ENCODE data around the gene CAMKK1. TPM values are rescaled to one million over a fixed set of nuclear protein-coding genes. Genes with fewer than 3 reads are reported as not detected.

The CAMKK1 gene
- total and polyA plus RNA-seq, 7 donors: 0.91 to 2.3 (median 1.5) TPM

DNA sequence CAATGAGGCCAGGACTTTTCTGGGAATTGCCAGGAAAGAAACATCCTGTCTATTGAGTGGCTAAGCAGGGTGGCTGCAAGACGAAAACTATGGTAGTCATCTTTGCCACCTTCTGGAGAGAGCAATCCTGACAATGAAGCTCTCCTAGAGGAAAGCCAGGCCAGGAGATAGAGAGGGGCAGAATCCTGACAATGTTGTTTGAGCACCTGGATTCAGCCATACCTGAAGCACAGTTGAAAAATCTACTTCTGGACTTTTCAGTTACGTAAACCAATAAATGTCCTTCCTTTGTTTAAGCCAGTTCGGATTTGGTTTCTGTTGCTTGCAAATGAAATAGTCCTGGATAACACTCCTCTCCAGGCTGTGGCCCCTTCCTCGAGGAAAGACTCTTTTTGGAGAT lies 14.0 kb upstream of the CAMKK1 start:
- Histone ChIP-seq H3K36me3 (ENCODE audit: insufficient read depth in 1 of 2, low read depth in 1 of 2) (no peaks in the 10 kb centered on the region), H3K4me3 (no peak overlapping the region), H3K4me1 (no peaks in the 10 kb centered on the region), H3K27ac (no peak overlapping the region), H3K27me3 (ENCODE audit: insufficient read depth in 3 of 3, low read length in 2 of 3) (no peaks in the 10 kb centered on the region), H3K9me3 (no peaks in the 10 kb centered on the region)
- intact Hi-C loops (cut with DNase I): loop anchor here in 1 of 2 donors (10.0 kb wide), 1 partner anchor 172 kb away; no protein-coding TSS in a partner anchor
- TF ChIP-seq, protein P1, sequence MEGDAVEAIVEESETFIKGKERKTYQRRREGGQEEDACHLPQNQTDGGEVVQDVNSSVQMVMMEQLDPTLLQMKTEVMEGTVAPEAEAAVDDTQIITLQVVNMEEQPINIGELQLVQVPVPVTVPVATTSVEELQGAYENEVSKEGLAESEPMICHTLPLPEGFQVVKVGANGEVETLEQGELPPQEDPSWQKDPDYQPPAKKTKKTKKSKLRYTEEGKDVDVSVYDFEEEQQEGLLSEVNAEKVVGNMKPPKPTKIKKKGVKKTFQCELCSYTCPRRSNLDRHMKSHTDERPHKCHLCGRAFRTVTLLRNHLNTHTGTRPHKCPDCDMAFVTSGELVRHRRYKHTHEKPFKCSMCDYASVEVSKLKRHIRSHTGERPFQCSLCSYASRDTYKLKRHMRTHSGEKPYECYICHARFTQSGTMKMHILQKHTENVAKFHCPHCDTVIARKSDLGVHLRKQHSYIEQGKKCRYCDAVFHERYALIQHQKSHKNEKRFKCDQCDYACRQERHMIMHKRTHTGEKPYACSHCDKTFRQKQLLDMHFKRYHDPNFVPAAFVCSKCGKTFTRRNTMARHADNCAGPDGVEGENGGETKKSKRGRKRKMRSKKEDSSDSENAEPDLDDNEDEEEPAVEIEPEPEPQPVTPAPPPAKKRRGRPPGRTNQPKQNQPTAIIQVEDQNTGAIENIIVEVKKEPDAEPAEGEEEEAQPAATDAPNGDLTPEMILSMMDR (IDR thresholded peaks at IDR 0.05): no peak
- no peak for ATAC-seq
- DNase-seq: no peak
- WGBS, 3 donors: 87 to 89% (median 88%) methylated on average over 4 of the region's 4 CpGs

DNA sequence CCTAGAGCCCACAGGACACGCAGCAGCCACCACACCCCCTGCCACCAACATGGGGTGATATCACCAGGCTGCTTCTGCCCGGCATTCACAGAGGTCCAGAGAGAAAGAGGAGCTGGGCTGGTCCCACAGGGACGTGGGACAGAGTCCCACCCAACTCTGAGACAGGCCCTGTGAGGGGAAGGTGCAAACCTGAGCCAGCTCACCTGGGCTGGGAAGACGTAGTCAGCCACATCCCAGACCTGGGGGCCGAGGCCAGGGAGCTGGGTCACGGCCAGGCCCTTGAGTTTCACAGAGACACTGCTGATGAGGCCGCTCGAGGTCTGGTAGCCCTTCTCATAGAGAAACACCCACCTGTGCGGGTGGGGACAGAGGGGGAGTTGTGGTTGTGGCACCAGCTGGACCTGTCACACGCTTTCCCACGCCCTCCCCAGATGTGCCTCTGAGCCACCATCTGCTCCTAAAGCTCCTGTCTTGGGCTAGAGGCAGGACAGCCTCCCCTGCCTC lies 12.2 kb upstream of the CAMKK1 start:
- Histone ChIP-seq H3K9me3 (no peaks in the 10 kb centered on the region), H3K36me3 (ENCODE audit: insufficient read depth in 1 of 2, low read depth in 1 of 2) (no peaks in the 10 kb centered on the region), H3K4me3 (no peak overlapping the region), H3K27ac (no peak overlapping the region), H3K4me1 (no peaks in the 10 kb centered on the region), H3K27me3 (ENCODE audit: insufficient read depth in 3 of 3, low read length in 2 of 3) (no peaks in the 10 kb centered on the region)
- ATAC-seq: no peak
- intact Hi-C loops (cut with DNase I): loop anchor here in 1 of 2 donors (10.0 kb wide), 1 partner anchor 170 kb away; no protein-coding TSS in a partner anchor
- TF ChIP-seq, protein P1 (IDR thresholded peaks at IDR 0.05): no peak
- 90 to 91% (median 91%) methylated on average over 11 of the region's 11 CpGs for WGBS, 3 donors
- DNase-seq: no peak

DNA sequence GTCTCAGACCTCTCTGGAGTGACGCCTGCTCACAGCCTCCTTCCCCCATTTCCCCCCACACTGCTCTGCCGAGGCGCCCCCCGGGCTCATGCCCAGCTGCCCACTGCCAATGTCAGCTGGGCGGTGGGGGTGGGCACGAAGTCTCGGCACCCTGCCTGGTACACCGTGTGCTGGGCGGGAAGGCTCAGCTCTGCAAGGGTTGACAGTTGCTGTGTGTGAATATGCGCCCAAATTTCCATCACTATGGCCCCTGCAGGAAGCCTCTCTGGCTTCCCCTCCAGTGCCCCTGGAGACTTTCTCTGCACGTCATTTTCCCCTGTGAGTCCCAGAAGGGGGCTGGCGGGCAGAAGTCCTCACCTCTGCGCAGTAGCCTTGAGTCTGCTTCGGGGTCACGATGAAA lies 11.6 kb upstream of the CAMKK1 start:
- intact Hi-C loops (cut with DNase I): loop anchor here in 1 of 2 donors (10.0 kb wide), 1 partner anchor 170 kb away; no protein-coding TSS in a partner anchor

DNA sequence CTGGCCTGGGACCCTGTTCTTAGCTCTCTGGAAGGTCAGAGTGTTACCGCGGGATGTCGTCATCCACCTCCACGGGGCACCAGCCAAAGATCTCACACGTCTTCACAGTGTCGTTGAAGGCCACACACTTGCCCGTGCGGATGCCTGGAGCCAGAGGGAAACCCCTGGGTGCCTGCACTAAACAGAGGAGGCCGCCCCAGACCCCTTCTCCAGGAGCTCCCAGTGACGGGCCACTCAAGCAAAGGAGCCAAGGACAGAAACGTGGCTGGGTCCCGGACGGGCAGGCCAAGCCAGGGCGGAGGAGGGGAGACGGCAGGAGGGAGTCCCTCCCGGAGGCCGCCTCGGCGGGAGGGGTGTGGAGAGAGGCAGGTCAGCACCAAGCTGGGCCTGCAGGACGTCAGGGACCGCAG lies 11.0 kb upstream of the CAMKK1 start:
- 61 to 67% (median 67%) methylated on average over 18 to 21 of the region's 21 CpGs for WGBS, 3 donors
- Histone ChIP-seq H3K9me3 (no peaks in the 10 kb centered on the region), H3K4me3 (no peak overlapping the region), H3K4me1 (no peaks in the 10 kb centered on the region), H3K27ac (no peak overlapping the region), H3K27me3 (ENCODE audit: insufficient read depth in 3 of 3, low read length in 2 of 3) (no peaks in the 10 kb centered on the region), H3K36me3 (ENCODE audit: insufficient read depth in 1 of 2, low read depth in 1 of 2) (no peaks in the 10 kb centered on the region)
- TF ChIP-seq, protein P1 (IDR thresholded peaks at IDR 0.05): no peak
- DNase-seq (no peak), ATAC-seq (peak in 1 of 4 donors; percentile 8)
- intact Hi-C loops (cut with DNase I): loop anchor here in 1 of 2 donors (10.0 kb wide), 1 partner anchor 169 kb away; no protein-coding TSS in a partner anchor

More for the DNA sequence above, 11.6 kb upstream of the CAMKK1 start:
- DNase-seq (no peak), ATAC-seq (no peak)
- no peaks in the 10 kb centered on the region for H3K36me3 ChIP-seq (ENCODE audit: insufficient read depth in 1 of 2, low read depth in 1 of 2)
- H3K9me3 ChIP-seq: no peaks in the 10 kb centered on the region
- WGBS, 3 donors: 67 to 85% (median 81%) methylated on average over 14 to 15 of the region's 15 CpGs
- no peaks in the 10 kb centered on the region for H3K27me3 ChIP-seq (ENCODE audit: insufficient read depth in 3 of 3, low read length in 2 of 3)
- no peaks in the 10 kb centered on the region for H3K4me1 ChIP-seq
- no peak overlapping the region for H3K27ac ChIP-seq
- TF ChIP-seq, protein P1 (IDR thresholded peaks at IDR 0.05): no peak
- H3K4me3 ChIP-seq: no peak overlapping the region
